ENCODE results near the gene RALGAPA1.
"Not testable (repeated sequence)": the region's sequence is repeated elsewhere in the genome, so short reads cannot be mapped to it uniquely, and the experiment has no call there.

The RALGAPA1 gene

DNA sequence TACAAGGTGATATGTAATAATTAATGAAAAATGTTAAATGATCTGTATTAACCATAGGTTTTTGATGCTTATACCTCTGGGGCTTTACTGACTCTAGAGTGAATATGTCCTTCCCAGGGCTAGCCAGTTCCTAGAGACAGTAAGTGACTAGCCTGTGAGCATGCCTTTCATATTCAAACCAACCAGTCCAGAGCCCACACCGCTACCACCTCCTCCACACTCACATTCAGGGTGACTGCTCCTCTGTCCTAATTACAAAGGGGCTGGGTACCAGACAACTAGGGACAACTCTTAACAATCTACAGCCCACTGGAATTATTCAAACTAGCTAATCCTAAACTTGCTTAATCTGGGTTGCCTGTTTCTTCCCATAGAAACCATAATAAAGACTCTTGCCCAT lies 49.0 kb downstream of the RALGAPA1 start:
- no peak for DNase-seq

DNA sequence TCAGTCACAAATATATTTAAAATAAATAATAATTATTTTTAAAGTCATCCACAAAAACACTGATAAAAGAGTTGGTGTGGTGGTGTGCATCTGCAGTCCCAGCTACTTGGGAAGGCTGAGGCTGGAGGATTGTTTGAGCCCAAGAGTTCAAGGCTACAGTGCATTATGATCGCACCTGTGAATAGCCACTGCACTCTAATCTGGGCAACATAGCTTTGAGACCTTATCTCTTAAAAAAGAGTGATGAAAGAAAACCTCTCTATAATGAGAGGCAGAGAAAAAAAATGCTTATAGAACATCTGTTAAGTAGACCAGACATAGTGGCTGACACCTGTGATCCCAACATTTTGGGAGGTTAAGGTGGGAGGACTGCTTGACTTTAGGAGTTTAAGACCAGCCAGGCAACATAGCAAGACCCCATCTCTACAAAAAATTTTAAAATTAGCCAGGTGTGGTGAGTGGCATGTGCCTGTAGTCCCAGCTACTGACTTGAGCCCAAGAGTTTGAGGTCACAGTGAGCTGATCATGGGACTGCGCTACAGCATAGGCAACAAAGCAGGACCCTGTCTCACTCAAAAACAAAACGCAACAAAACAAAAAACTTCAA lies 50.5 kb downstream of the RALGAPA1 start:
- no peak for DNase-seq

DNA sequence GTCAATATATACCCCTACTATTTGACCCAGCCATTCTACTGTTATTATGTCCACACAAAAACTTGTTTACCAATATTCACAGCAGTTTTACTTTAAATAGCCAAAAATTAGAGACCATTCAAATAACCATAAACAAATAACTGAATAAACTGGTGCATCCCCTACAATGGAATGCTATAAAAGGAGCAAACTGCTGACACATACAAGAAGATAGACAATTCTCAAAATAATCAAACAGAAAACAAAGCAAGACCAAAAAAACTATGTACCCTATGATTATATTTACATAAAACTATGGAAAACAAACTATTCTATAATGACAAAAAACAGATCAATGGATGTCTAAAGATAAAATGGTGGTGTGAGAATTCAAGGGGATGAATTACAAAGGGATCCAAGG lies 54.4 kb downstream of the RALGAPA1 start:
- DNase-seq: no peak

DNA sequence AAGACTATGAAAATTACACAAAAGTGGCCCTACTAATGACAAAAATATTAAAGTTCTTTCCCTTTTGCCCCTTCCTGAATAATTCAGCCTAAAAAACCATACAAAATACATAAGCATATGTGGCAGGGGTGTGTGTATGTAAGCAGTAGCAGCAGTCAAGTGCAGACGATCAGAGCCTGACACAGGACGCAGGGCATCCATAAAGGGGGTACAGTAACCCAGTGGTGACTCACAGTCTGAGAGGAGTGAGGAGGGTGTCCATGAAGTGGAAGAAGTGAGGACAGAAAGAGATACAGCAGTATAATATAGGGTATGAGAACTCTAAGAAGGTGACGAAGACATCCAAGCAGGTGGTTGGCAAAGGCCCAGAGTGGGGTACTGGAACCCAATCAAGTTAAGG lies 56.7 kb downstream of the RALGAPA1 start:
- no peak for DNase-seq

DNA sequence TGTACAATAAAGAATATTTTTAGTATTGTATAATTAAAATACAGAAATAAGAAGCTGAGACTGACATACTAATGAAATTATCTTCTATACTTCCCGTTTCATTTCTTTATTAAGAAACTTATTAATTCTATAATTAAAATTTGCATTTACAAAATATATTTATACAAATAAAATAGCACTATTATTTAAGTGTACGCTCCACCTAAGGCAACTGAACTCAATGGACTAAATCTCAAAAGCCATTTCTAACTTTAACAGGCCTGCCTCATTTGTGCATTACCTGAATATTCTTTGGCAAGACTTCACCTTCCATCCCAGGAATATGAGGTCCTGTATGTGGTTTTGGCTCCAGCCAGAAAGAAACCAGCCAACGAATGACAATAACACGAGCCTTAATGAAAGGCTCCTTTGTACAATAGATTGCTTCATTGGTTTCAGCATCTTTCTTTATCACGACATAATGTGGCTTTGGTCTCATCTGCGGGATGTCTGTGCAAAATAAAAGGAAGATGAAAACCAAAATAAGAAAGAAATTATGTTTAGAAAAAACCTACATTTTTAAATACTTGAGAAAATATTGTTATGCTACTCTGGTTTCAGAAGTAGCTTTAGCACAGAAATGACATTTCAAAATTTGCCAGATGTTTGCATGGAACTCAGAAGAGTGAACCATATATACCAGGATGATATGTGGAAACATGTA lies 58.7 kb downstream of the RALGAPA1 start:
- no peak for DNase-seq

DNA sequence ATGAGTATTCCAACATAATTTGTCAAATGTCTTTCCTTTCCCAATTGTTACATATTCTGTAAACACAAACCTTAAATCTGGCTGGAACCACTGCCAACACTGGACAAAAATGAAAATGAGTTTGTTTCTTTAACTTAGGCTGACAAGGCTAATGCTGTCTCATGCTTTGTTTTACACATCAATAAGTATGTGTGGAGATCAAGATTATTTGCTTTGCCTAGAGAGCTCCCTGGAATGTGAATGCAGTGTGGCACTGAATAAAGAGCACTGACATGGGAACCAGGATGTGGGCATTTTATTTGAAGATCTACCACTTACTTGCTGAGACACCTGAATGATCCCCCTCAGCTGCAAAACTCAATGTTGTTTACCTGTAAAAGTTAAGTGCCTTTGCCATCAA lies 61.7 kb downstream of the RALGAPA1 start:
- DNase-seq: no peak

DNA sequence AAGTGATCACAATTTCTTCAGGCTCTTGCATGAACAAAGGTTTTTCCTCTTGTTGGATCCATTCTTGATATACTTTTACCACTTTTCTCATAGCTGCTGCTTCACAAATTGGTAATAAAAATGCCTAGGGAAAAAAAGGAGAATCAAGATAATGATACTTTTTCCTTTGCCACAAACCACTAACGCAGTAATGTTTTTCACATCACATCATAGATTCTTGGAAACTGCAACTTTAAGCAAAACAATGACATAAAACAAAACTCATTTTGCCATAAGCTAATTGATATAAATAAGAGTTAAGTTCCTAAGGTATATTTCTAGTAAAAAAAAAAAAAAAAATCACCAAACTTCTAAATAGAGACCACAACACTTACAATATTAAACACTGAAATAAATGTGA lies 66.7 kb downstream of the RALGAPA1 start:
- no peak for DNase-seq

DNA sequence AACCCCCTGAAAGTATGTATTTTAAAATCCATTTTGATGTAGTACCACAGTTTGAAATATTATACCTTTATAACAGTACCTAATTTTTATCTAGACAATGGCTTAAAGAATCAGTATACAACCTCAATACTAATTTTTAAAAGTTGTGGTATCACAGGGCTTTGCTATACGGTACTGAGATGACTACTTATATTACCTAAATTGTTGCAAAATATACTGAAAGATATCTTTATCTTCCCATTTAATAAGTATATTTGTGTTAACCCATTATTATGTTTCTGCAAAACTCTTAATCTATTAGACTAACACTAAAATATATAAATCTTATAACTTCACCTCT lies 67.1 kb downstream of the RALGAPA1 start:
- no peak for DNase-seq

DNA sequence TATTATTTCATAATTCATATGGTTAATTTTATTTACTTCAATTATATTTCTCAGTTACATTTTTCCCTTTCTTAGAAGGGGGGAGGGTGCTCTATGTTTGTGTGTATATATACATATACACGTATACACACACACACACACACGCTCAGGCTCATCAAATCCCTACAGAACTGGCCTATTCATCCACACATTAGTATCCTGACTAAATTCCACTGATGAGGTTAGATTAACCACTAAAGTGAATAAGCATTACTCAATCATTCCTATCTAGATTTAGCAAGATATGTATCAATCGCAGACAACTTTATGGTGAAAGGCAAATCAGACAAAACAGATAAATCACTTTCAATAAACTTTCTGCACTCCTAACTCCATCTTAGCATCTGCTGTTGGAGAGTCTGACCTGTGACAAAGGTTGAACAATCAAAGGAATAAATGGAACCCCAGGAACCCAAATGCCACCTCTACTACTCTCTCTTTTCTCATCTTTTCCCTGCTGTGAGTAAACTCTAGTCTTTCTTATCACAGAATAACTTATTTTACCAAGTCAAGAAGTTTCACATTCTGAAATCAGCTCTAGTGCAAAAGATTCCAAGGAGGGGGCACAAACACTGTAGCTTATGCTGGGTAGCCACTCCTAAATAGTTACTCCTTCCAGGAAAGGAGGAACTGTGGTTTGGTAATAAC lies 67.6 kb downstream of the RALGAPA1 start:
- no peak for DNase-seq

DNA sequence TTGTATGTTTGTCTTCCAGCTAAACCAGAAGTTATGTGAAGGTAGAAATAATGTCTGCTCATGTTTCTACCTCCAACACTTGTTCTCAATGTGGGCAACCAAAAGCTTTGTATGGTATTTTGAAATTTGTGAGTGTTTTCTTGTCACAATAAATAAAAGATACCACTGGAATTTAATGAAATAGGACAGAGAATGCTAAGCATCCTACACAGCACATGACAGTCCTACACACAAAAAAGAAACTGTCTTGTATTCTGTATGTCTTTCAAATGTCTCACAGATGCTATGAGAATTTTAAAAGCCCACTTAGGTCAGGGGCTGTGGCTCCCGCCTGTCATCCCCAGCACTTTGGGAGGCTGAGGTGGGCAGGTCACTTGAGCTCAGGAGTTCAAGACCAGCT lies 68.9 kb downstream of the RALGAPA1 start:
- DNase-seq: no peak

DNA sequence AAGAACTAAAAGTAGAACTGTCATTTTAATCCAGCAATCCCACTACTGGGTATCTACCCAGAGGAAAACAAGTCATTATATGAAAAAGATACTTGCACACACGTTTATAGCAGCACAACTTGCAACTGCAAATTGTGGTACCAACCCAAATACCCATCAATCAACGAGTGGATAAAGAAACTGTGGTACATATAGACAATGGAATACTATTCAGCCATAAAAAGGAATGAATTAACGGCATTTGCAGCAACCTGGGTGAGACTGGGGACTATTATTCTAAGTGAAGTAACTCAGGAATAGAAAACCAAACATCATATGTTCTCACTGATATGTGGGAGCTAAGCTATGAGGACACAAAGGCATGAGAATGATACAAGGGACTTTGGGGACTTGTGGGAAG lies 73.9 kb downstream of the RALGAPA1 start:
- DNase-seq: not testable (repeated sequence)

DNA sequence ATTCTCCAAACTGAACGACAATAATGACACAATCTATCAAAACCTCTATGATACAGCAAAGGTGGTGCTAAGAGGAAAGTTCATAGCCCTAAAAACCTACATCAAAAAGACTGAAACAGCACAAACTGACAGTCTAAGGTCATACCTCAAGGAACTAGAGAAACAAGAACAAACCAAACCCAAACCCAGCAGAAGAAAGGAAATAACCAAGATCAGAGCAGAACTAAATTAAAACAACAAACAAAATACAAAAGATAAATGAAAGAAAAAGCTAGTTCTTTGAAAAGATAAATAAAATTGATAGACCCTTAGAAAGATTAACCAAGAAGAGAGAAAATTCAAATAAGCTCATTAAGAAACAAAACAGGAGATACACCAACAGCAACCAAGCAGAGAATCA lies 75.6 kb downstream of the RALGAPA1 start:
- not testable (repeated sequence) for DNase-seq

DNA sequence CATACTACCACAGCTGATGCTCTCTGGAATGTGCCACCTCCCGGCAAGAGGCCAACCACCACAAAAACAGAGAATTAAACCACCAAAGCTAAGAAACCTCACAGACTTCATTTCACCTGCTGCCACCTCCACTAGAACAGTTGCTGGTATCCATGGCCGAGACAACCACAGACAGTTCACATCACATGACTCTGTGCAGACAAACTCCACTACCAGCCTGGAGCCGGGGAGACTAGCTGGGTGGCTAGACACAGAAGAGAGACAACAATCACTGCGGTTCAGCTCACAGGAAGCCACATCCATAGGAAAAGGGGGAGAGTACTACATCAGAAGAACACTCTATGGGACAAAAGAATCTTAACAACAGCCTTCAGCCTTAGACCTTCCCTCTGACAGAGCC lies 78.2 kb downstream of the RALGAPA1 start:
- DNase-seq: no peak

DNA sequence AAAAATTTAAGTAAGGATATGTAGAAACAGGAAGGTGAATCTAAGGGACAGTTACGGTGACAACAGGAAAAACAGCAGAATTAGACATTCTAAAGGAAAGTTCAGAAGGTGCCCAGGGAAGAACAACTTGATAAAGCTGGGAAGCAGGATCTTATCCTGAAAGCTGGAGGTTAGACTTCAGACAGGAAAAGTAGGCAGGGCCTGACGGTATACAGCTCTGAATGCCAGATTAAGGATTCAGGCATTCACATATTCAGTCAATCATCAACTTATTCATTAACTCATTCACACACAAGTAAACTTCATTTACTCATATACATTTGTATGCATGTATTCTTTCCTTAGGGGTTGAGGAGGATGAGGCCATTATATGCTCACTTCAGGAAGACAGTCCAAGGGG lies 81.3 kb downstream of the RALGAPA1 start:
- no peak for DNase-seq

DNA sequence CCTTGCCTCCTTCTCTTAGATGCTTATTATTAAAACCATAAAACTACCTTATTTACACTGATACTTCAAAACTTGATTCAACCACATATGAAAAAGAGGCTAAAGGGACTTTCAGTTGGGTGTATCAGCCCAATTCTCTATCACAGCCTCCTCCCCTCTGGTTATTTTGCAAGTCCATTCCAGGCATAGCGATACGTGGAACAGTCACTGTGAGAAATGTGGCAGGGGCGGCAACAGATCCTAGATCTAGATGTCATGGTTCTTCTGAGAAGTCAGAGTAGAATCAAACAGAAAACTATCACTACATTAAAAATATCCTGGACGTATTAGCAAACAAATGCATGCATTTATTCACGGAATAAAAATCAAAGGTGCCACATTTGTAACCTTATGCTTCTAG lies 83.2 kb downstream of the RALGAPA1 start:
- DNase-seq: no peak

DNA sequence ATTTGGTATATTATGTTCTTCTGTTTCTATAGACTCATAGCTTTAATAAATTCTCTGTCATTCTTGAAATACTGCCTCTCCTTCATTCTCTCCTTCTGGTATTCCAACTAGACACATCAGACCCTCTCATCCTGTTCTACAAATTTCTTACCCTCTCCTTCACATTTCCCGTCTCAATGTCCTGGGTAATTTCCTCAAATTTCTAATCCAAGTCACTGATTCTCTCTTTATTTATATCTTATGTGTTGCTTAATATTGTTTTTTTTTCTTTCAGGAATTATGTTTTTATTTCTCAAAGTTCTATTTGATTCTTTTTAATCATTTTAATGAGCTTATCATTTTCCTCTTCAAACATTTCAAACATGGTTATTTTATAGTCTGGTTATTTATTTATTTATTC lies 94.0 kb downstream of the RALGAPA1 start:
- no peak for DNase-seq

DNA sequence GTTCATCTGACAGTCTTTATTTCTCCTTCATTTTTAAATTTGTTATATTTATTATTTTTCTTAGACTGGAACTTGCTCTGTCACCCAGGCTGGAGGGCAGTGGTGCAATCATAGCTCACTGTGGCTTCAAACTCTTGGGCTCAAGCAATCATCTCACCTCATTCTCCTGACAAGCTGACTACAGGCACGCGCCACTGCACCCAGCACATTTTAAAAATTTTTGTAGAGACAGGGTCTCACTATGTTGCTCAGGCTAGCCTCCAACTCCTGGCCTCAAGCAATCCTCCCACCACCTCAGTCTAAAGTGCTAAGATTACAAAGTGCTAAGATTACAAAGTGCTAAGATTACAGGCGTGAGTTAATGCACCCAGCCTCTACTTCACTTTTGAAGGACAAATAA lies 96.6 kb downstream of the RALGAPA1 start:
- no peak for DNase-seq

DNA sequence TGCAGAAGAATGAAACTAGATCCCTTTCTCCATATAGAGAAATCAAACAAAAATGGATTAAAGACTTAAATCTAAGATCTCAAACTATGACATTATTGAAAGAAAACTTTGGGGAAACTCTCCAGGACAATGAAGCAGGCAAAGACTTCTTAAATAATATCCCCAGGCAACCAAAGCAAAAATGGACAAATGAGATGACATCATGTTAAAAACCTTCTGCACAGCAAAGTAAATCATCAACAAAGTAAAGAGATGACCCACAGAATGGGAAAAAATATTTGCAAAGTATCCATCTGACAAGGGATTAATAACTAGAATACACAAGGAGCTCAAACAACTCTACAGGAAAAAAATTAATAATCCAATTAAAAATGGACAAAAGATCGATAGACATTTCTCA lies 101.0 kb downstream of the RALGAPA1 start:
- DNase-seq: no peak

DNA sequence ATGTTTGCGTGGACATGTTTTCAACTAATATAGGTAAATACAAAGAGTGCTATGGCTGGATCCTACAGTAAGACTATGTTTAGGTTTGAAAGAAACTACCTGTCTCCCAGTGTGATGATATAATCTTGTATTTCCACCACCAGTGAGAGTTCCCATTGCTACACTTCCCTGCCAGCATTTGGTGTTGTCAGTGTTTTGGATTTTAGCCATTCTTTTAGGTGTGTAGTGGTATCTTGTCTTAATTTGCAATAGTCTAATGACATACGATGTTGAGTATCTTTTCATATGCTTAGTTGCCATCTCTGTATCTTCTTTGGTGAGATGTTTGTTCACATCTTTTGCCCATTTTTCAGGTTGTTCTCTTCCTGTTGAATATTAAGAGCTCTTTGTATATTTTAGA lies 103.5 kb downstream of the RALGAPA1 start:
- DNase-seq: no peak

DNA sequence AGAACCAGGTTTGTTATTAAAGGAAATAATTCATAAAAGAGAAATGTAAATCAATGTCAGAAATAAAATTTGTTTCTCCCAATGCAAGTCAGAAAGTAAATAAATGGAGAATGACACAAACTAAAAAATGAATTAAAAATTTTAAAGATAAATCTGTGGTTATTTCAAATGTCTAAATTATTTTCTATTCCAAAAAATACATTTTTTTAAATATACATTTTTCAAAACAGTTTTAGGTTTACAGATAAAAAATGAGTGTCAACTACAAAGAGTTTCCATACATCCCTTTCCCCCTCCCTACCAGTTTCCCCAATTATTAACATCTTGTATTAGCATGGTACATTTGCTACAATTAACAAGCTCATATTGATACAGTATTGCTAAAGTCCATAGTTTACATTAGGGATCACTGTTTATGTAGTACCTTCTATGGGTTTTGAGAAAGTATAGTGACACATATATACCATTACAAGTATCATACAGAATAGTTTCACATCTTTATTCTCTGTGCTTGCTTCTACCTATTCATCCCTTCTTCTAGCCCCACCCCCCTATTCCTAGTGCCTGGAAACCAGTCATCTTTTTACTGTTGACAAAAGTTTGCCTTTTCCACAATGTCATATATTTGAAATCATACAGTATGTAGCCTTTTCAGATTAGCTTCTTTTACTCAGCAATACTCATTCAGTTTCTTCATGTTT lies 104.2 kb downstream of the RALGAPA1 start:
- DNase-seq: no peak

DNA sequence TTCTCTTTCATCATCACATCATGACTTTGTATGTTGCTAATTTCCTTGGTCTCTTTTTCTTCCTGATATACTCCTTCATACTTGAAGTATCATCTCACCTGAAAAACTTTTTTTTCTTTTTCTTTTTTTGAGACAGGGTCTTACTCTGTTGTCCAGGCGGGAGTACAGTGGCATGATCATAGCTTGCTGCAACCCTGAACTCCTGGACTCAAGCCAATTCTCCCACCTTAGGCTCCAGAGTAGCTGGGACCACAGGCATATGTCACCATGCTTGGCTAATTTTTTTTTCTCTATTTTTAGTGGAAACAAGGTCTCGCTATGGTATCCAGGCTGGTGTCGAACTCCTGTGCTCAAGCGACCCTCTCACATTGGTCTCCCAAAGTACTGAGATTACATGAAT lies 107.6 kb downstream of the RALGAPA1 start:
- DNase-seq: no peak

DNA sequence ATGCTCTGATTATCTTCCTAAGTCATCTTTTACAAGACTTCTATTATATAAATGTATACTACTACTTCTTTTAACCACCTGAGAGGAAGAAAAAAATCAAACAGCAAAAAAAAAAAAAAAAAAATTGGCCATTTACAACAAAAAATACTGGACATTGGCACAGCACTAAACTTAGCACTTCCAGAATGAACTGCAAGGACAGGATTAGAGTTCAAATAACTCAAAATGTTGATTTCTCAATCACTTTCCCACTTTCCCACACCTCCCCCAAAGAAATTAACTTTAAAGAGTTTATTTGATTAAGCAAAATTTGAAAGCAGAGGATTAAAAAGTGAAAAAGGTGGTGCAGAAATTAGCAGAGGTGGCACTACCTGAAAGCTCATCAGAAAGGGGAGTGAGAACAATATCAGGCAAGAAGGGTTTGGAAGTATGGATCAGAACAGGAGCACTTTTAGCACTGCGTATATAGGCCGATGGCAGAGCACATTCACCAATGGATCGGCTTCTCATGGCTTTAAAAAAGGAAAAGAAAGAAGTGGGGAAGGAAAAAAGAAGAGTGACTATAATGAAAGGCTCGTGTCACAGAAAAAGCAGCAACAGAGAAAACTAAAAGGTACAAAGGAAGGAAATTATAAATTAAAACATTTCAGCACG lies 109.2 kb downstream of the RALGAPA1 start:
- no peak for DNase-seq

DNA sequence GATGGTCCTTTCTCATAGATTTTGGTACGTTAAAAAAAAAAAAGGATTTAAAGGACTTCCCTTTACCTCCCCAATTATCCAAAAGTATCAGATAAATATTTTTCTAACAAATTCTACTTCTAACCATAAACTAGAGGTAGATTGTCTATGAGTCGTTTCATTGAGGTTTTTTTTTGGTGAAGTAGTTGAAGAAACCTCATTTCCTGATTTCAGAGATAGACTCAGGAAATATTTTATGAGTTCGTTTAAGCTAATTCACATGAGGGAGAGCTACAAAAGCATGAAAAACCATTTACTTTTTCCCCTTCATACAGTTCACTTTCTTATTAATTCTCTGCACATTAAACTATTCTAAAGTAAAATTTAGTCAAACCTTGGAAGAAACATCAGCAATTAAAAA lies 112.5 kb downstream of the RALGAPA1 start:
- DNase-seq: no peak

DNA sequence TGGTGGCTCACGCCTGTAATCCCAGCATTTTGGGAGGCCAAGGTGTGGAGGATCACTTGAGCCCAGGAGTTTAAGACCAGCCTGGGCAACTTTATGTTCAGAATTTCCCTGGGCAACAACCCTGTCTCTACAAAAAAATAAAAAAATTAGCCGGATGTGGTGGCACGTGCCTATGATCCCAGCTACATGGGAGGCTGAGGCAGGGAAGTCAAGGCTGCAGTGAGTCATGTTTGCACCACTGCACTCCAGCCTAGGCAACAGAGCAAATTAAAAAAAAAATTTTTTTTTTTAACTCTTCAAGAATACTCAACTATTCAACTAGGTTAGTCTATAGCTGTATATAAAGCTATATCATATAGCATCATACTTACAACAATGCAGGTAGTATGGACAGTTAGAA lies 113.0 kb downstream of the RALGAPA1 start:
- DNase-seq: no peak

All from NCI-H1694 (cell line).